ENCODE results near the gene MEF2D.

GRCh38 chr1:156478250-156478627 lies 22.3 kb downstream of the MEF2D start:
- TF ChIP-seq POLR2A (IDR thresholded peaks at IDR 0.05; ENCODE audit: low read length), result no peak
- TF ChIP-seq GATA1 (IDR thresholded peaks at IDR 0.05; ENCODE audit: low read depth, low read length), result no peak
